HG03571 (cell line): Measurements from ENCODE around the gene NGLY1.

Source experiments
- ATAC-seq: cut with Tn5 transposase; IDR thresholded peaks from one replicate; pipeline ENCODE4 v1.9.1; 2021; ENCODE audit not compliant: unreplicated experiment

Gene NGLY1

DNA sequence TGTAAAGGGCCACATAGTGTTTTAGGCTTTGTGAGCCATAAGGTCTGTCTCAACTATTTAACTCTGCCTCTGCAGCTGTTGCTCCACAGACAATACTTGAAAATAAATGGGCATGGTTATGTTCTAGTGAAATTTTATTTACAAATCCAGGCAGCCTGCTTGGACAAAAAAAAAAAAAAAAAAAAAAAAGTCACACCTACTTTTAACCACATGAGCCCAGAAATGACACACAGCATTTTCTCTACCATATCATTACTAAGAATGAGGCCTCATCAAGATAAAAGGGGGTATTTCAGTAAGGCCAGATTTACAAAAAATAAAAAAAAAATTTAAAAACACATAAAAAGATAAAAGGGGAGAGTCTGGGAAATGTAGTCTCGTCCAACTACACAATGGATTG is 1.7 kb upstream of the NGLY1 start:
- no peak for ATAC-seq

DNA sequence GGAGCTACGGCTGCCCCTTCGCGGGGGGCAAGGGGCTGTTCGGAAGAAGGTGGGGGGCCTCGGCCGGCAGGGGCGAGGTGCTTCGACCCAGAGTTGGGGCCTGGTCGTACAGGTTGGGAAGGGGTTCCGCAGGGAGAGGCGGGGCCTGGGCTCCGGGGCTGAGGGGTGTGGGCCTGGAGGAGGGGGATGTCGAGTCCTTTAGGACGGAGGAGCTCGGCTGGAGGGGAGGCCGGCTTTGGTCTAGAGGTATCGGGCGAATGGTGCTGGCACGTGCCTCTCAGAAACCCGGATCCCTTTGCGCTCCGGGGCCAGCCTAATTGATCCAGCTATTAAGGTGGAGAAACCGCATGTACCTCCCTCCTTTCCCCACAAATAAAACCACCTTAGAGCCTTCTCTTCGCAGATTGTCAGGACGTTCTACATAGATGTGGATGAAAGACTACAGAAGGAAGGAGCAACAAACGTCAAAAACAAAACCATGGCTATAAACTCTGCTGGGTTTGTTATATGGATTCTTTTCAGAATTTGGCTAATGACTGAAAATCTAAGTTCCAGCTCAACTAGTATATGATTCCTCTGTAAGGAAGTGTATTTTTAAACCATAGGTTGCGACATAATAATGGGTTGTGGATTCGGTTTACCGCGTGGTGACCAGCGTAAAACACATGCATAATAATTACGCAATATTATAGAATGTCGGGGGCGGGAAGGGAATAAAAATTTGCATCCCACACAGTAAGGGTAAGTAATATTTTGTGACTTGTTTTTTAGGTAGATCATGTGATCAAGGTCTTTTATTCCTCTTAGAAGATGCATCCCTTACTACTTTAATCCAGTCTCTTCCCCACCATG is 644 bp upstream of the NGLY1 start:
- peak; percentile 25 for ATAC-seq

DNA sequence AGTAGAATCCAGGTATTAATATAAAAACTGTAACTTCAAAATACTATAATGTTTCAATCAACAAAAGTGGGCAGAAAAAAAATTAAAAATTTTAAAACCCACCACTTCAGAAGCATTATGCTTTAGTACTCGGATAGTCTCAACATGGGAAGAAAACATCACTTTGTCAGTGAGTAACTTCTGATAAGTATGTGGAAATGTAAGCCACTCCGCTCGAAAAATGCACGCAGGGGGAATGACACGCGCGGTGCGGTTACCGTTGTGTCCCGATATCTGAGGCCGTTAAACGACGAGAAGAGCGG is 656 bp downstream of the NGLY1 start:
- ATAC-seq = no peak

DNA sequence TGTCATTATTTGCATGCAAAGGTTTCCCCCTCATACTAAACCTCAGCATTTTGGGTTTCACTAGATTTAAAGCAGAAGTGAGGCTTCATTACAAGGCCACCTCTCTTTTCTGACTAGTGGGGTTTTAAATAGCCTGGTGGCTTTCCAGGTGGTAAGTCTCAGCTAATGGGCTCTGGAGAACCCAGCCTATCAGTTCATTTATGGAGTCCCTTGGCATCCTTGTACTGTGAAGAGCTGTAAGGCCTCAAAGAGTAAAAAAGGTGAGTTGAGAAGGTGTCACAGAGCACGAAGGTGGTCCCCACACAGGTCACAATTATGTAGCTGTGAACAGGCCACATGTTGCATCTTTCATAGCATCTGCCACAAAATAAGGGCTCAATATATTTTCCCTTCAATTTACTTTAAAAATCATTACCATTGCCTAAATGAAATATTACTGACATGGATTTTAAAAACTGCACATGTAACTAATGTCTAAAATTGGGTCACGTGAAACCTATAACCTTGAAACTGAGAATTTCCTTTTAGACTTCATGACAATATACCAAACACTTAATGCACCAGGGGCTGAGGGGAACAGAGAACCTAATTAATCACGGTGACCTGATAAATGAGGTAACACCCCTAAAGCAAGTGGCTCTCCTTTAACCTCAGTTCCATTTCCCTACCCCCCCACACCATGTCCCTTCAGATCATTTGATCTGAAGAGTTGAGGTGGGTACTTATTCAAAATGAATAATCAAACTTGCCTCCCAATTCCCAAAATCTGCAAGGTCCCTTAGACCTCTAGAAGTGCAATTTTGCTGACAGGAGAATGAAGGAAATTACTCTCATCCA is 1.3 kb downstream of the NGLY1 start:
- peak; percentile 46 for ATAC-seq

DNA sequence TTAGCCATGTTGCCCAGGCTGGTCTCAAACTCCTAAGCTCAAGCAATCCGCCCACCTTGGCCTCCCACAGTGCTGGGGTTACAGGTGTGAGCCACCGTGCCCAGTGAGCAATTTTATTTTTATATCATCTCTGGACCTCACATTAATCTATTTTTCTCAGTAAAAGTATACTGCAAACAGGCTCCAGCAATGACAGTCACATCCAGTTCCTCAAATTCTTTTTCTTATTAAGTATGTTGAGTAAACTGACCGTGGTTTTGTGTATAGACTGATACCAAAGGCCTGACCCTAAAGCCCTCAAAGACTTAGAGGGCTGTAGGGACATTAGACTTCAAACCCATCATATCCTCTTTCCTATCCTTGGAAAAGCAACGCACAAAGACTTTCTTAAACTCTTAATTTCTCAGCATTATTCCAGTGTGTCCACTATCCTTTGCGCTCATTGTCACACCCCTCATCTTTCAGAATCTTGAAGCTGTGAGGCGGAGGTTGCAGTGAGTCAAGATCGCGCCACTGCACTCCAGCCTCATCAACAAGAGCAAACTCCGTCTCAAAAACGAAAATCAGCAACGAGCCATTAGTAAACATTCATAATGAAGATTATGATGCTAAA is 2.0 kb downstream of the NGLY1 start:
- no peak for ATAC-seq

DNA sequence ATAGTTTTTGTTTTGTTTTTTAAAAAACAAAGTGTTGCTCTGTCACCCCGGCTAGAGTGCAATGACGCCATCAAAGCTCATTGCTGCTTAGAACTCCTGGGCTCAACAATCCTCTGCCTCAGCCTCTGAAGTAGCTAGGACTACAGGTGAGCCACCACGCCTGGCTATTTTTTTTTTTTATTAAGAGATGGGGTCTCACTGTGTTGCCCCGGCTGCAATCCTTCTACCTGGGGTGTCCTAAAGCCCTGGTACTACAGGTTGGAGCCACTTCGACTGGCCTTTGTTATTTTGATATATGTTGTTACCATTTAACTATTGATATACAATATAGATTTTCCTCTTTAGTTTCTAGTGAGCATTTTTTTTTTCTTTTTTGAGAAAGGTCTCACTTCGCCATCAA is 2.6 kb downstream of the NGLY1 start:
- no peak for ATAC-seq

DNA sequence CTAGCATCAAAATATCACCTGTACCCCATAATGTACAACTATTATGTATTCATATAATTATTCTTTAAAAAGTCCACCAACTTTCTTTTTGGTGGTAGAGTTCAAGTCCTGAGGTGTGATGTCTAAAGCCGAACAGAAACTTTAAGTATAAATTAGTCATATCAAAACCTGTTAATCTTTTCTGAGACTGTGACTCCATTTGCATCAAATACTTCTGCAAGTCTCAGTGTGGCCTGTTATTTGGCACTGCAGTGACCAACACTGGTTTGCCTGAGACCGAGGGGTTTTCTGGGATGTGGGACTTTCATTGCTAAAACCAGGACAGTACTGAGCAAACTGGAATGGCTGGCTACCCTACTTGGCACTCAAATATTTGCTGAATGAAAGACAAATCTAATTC is 7.3 kb downstream of the NGLY1 start:
- no peak for ATAC-seq

DNA sequence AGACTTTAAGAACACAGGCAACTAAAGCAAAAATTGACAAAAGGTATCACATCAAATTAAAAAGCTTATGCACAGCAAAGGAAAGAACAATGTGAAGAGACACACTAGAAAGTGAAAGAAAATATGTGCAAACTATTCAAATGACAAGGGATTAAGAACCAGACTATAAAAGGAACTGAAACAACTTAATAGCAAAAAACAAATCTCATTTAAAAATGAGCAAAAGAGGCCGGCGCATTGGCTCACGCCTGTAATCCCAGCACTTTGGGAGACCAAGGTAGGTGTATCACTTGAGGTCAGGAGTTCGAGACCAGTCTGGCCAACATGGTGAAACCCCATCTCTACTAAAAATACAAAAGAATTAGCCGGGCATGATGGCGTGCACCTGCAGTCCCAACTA is 14.4 kb downstream of the NGLY1 start:
- peak; percentile 95 for ATAC-seq

DNA sequence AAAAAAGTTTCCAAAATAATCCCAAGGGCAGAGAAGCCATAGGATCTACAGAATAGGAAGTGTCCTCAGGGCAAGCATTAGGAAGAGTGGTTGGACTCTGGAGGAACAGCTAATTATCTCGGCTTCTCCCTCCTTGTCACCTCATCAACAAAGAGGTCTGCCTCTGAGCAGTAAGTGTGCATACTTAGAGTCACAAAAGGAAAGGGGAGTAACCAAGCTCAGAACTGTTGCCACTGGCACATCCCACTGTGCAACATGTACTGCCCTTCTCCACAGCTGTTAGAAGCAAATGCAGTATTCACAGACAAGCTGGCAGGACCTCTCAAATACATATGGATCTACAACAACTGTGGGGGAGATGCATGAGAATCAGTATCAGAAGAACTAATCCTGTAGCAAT is 31.5 kb downstream of the NGLY1 start:
- no peak for ATAC-seq

DNA sequence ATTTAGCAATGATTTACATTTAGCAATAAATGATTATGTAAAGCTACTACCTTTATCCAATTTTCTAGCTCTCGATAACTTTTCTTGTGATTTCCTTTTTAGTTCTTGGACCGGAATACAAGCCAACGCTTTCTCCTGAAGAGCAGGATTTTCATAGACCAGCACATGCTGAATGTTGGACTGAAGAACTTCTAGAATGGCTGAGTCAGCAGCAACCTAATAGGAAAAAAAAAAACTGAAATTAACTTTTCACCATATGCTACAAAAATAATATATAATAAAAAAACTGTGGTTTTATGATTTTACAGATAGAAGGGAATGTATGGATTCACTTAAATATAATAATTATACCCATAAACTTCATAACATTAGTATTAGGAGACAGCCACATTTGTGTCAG is 32.2 kb downstream of the NGLY1 start:
- no peak for ATAC-seq

DNA sequence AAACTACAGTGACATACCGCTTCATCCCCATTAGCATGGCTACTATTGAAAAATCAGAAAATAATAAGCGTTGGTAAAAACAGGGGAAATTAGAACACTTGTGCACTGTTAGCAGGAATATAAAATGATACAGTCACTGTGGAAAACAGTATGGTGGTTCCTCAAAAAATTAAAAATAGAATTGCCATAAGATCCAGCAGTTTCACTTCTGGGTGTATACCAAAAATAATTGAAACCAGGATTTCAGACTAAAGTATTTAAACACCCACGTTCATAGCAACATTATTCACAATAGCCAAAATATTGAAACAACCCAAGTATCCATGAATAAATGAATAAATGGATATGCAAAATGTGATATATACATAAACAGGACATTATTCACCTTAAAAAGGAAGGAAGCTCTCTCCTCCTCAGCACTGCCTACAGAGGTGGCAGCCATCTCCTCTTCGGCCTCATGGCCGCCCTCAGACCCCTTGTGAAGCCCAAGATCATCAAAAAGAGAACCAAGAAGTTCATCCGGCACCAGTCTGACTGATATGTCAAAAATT is 34.1 kb downstream of the NGLY1 start:
- no peak for ATAC-seq

DNA sequence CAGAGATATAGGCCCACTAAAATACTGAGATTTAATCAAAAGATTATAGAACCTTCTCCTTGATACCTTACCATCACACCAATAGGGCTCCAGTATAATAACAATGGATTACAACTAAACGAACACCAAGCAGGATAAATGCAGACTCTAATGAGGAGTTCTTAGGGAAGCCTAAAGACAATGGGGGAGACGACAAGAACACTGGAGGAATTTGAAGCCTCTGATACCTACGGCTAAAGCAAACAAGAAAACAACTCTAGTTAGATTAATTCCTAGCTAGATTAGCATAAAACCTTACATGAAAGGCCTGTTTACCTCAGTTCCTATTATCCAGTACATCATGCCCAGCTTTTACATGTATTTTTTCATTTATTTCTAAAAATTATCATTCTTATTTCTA is 35.1 kb downstream of the NGLY1 start:
- no peak for ATAC-seq

DNA sequence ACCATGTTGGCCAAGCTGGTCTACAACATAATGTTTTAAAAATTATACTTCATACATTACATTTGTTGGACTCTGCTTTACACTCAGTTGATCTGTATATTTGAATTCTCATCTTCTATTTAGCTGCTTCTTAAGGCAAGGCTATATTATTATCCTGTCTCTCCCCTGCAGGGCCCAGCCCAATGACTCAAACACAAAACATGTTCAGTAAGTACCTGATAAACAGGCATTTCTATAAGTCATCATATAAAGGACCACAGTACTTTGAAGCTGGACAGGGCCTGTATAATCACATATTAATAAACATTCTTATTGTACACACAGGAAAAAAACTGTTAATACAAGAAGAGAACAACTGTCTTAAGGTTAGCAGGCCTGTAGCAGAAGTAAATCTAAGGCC is 36.2 kb downstream of the NGLY1 start:
- ATAC-seq = no peak

DNA sequence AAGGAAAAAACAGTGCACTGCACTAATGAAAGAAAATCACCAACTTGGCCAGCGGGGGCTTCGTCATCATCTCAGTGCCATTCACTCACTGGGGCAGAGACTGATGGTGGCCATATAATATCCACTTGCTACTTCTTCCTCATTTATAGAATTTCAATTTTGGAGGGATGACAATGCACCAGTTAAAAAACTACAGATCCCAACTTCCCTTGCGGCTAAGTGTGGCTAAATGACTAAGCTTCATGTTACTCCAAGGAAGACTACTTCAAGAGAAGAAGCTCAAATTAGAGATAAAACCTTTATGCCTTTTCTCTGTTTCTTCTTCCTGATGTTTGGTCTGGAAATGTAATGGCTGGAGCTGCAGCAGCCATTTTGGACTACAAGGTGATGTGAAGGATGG is 38.8 kb downstream of the NGLY1 start:
- no peak for ATAC-seq

DNA sequence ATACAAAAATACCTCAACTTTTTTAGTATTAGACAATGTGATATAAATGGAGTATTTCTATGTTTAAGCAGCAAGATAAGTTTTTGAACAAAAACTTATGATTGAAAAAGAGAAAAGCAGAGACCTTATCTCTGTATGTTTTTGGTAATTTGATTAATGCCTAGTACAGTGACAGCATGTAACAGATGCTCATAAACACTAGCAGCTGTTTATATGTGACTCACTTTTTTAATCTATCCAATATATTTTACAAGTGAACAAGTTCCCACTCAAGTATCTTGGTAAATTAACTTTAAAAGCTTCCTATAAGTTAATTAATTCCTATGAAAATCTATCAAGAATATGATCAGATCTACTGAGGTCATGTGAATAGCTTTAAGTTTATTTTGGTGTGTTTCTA is 55.1 kb downstream of the NGLY1 start:
- ATAC-seq = no peak

DNA sequence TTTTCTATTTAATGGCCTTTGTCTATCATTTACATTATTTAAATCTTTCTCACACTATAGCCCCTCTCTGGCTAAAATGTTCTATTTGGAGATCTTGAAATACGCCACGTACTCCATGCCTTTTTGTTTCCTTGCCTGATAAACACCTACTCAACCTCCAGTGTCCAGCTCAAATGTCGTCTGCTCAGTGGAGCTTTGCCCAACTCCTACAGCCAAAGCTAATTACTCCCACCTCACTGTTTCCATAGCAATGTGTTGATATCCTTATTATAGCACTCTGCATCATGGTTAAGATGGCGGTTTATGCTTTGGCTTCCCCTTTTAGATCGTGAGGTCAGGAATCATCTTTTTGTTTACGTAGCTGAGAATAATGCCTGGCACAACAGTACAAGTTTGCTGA is 55.9 kb downstream of the NGLY1 start:
- no peak for ATAC-seq

DNA sequence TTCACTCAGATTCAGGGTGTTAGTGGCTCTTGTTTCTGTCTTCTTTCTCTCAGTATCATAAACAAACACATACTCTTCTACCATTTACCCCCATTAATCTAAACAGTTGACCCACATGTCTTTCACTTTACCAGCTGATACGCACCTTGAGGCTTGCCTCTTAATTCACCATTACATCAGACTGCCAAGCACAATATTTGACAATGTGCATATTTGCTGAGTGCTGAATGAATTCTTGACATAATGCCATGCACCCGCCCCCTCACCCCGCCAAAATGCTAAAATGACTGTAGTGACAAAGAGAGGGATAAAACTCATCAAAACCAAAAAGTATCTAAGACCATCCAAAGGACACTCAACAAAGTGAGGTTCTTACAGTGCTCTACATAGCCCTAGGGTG is 57.4 kb downstream of the NGLY1 start:
- ATAC-seq = no peak

DNA sequence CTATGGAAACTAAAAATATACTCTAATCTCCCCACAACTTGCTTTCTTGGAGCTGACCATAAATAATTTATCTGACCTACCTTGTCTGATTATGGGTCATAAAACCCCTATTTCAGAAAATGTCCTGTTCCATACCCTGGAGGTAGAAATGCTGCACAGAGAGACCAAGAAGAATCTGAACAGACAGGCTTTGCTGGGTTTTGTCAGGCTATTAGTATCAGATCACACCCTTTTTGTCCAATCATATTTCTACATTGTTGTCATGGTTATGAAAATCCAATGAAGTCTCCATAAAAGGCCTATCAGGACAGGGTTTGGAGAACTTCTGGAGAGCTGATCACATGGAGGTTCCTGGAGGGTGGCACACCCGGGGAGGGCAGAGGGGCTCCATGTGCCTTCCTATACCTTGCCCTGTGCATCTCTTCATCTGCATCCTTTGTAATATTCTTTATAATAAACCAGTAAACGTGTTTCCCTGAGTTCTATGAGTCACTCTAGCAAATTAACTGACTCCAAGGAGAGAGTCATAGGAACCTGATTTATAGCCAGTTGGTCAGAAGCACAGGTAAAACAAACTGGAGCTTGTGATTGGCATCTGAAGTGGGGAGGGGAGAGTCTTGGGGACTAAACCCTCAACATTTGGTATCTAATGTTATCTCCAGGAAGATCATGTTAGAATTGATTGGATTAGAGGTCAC is 58.1 kb downstream of the NGLY1 start:
- ATAC-seq = no peak

DNA sequence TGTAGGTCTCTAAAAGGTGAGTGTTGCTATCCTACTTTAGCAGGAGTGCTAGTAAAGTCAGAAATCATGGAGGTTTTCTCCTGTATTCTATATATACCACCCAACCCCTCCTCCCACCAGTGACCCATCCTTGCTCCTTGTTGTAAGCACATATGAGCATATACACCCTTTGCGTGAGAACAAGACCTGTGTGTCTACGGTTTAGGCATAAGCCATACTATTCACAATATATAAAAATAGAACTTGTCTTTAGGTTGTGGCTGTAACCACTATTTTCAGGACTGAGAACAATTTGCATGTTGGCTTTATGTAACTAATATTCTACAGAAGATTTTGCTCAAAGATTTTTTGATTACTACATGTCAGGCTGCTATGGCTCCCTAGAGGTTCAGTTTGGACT is 59.4 kb downstream of the NGLY1 start:
- peak; percentile 49 for ATAC-seq

DNA sequence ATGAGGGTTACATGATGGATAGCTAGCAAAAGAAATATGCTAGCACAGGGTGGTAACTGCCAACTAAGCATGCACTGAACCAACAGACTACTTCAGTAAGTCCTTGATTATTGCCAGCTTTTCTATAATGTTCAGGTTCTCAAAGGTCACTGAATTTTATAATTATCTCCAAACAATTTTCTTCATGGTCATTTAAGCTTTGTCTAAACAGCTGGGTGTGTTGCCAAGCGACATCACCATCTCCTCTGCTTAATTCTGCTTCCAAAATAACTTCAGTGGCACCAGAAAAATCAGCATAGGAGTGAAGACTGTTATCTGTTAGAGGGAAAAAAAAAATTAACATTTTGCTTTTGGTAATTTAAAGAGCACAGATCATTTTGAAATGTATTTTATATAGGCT is 63.9 kb downstream of the NGLY1 start:
- no peak for ATAC-seq

DNA sequence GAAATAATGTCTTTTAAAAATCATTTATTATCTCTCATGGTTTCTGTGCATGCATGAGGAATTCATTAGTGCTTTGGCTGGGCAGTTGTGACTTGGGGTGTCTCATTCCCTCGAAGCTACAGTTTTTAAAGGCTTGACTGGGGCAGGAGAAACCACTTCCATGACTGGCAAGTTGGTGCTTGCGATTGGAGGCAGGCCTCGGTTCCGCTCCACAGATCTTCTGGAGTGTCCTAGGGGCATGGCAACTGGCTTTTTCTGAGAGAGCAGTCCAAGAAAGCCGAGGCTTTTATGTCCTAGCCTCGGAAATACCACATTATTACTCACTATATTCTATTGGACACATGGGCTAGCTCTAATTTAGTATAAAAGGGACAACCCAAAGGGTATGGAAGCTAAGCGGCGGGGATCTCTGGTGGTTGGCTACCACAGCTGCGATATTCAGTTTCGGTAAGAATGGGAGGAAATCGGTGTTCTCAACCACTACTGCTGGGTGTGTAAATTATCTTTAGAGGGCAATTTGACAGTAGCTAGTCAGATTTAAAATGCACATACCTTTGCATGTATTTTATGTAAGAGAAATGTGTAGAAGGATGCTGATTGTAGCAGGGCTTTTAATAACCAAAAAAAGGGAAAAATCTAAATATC is 69.8 kb downstream of the NGLY1 start:
- no peak for ATAC-seq
